ENCODE results near the gene FES. TPM values are rescaled to one million over a fixed set of nuclear protein-coding genes. Genes with fewer than 3 reads are reported as not detected.

The FES gene
- total RNA-seq, 4 donors from 2014 or later = 62.0 to 183 (median 72.1) TPM

GRCh38 chr15:90857337-90857736 is 27.0 kb upstream of the FES start:
- TF ChIP-seq CTCF (IDR thresholded peaks at IDR 0.05) (no peak), EP300 (IDR thresholded peaks at IDR 0.05) (no peak), POLR2A (IDR thresholded peaks at IDR 0.05) (no peak)
- Histone ChIP-seq H3K4me3 (no peak overlapping the region), H3K27me3 (no peaks in the 10 kb centered on the region), H3K27ac (no peak overlapping the region), H3K36me3 (no peaks in the 10 kb centered on the region), H3K4me1 (peaks cover 0 to 8% (median 0%) of the 10 kb centered on the region in 4 donors), H3K9me3 (no peaks in the 10 kb centered on the region)
- no peak for DNase-seq (ENCODE audit: low spot score in 2 of 2)
- 90 to 96% methylated on average over 8 of the region's 8 CpGs for WGBS, 2 donors

DNA sequence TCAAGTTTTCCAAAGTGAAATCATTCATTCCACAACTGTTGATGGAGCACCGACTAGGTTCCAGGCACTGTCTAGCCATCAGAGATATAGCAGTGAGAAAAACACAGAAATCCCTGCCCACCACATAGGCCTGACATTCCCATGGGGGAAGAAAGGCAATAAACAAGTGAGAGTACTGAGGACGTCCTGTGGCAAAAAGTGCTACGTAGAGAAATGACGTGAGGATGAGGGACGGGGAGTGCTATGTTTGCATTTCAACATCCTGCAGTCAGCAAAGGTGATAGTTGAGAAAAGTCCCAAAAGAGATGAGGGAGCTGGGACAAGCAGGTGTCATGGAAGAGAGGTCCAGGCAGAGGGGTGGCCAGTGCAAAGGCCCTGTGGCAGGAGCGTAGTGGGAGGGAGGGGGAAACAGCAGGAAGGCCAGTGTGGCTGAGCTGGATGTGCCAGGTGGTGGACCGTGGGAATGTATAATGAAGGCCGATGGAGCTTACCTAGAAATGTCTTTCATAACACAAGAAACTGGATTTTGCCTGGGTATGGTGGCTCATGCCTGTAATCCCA is 26.3 kb upstream of the FES start:
- 88 to 90% methylated on average over 8 of the region's 8 CpGs for WGBS, 2 donors
- no peak for TF ChIP-seq POLR2A (IDR thresholded peaks at IDR 0.05)
- TF ChIP-seq CTCF (IDR thresholded peaks at IDR 0.05) = no peak
- TF ChIP-seq EP300 (IDR thresholded peaks at IDR 0.05) = no peak
- H3K27ac ChIP-seq = no peak overlapping the region

DNA sequence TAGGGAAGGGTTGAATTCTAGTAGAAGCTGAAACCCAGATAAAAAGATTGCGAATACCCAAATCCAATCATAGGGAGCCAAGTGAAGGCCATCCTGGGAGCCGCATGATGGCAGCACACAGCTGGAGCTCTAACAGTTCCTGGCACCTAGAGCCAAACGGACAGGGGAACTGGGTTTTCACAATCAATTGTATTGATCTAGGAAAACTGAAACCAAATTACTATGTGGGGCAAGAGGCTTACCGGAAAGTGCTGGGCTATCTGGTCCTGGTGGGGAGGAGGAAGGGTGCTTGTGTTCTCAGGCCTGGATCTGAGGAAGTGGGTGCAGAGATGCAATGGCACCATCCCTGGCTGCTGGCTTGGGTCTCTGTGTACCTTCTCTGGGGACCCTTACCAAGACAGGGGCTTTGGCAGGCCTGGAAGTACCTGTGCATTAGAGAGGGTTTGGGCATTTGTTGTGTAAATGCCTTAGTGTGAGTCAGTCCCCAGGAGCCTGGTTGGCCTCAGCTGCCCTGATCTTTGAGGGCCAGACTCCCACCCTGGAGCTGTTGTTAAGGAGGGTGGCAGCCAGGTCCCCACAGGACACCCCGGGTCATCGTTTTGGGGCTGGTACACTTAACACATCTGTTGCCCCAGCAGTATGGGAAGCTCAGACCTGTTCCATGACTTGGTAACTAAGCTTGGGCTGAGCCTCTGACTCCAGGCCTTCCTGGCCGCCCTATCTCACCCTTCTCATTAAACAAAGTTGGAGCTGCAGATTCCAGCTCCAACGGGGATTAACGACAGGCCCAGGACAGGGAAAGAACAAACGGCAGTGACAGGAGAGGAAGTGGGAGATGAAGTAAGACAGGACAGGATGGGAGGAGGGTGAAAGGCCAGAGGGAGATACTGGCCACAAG is 24.8 kb upstream of the FES start:
- Histone ChIP-seq H3K4me1 (peaks cover 0 to 5% (median 0%) of the 10 kb centered on the region in 4 donors), H3K4me3 (no peak overlapping the region), H3K36me3 (no peaks in the 10 kb centered on the region), H3K9me3 (no peaks in the 10 kb centered on the region), H3K27me3 (no peaks in the 10 kb centered on the region), H3K27ac (no peak overlapping the region)
- no peak for DNase-seq (ENCODE audit: low spot score in 2 of 2)
- WGBS, 2 donors = 58 to 59% methylated on average over 10 of the region's 10 CpGs
- no peak for TF ChIP-seq CTCF (IDR thresholded peaks at IDR 0.05)
- TF ChIP-seq EP300 (IDR thresholded peaks at IDR 0.05) = no peak
- no peak for TF ChIP-seq POLR2A (IDR thresholded peaks at IDR 0.05)

More for the DNA sequence above, 26.3 kb upstream of the FES start:
- Histone ChIP-seq H3K9me3 (no peaks in the 10 kb centered on the region), H3K4me1 (peaks cover 0 to 5% (median 0%) of the 10 kb centered on the region in 4 donors), H3K36me3 (no peaks in the 10 kb centered on the region), H3K4me3 (no peak overlapping the region), H3K27me3 (no peaks in the 10 kb centered on the region)
- no peak for DNase-seq (ENCODE audit: low spot score in 2 of 2)

DNA sequence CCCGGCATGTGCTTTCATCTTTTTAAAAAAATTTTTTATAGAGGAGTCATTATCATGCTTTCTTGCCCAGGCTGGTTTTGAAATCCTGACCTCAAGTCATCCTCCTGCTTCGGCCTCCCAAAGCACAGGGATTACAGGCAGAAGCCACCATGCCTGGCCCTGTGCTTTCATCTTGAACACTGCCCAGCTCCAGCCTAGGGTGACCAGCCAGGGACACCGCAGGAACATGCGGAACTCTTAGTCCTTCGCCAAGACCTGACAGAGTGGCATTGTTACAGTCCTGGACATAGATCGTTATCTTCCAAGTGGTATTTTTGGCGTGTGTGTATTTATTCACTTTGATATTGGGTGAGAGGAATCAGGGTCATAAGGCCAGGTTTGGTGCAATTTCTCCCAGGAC is 23.9 kb upstream of the FES start:
- no peak for TF ChIP-seq EP300 (IDR thresholded peaks at IDR 0.05)
- no peak for TF ChIP-seq CTCF (IDR thresholded peaks at IDR 0.05)
- no peak for TF ChIP-seq POLR2A (IDR thresholded peaks at IDR 0.05)
- Histone ChIP-seq H3K27ac (no peak overlapping the region), H3K9me3 (no peaks in the 10 kb centered on the region), H3K36me3 (no peaks in the 10 kb centered on the region), H3K4me3 (no peak overlapping the region), H3K27me3 (no peaks in the 10 kb centered on the region), H3K4me1 (peaks cover 0 to 5% (median 0%) of the 10 kb centered on the region in 4 donors)
- 77 to 82% methylated on average over 7 of the region's 7 CpGs for WGBS, 2 donors
- no peak for DNase-seq (ENCODE audit: low spot score in 2 of 2)

Data from tibial nerve (tissue), 4 donors.